AML-193 (cell line): ENCODE results near the gene COX14.
A peak's percentile ranks its signal among the peaks of the same experiment; 100 is the strongest.
"Not testable (repeated sequence)": the region's sequence is repeated elsewhere in the genome, so short reads cannot be mapped to it uniquely, and the experiment has no call there.

Experiments
- DNase-seq, 2 experiments: peaks; one replicate each; lab custom pipeline; 2025; lab: John Stamatoyannopoulos, UW

Gene COX14

GRCh38 chr12:50111693-50112455, at the start of gene COX14:
Gene COX14, plus strand, starts transcription at chr12:50112236. Its CDS starts 7,808 bp downstream, at chr12:50120044.
- peak; percentile 98 to 100 for DNase-seq

GRCh38 chr12:50062728-50063460, 49.1 kb upstream of the COX14 start:
- no peak for DNase-seq

GRCh38 chr12:50065726-50066310, 46.2 kb upstream of the COX14 start:
- no peak for DNase-seq

GRCh38 chr12:50066402-50066801, 45.6 kb upstream of the COX14 start:
- no peak for DNase-seq

DNA sequence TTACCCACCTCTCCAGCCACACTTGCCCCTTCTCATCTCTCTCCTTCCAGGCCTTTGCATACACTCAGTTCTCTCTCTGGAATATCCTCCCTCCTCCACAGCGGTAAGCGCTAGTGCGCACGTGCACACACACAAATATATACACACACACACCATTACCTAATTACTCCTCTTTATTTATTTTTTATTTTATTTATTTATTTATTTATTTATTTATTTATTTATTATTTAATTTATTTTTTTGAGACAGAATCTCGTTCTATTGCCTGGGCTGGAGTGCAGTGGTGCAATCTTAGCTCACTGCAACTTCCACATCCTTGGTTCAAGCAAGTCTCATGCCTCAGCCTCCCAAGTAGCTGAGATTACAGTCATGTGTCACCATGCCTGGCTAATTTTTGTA, 43.0 kb upstream of the COX14 start:
- no peak for DNase-seq

GRCh38 chr12:50069539-50069938, 42.5 kb upstream of the COX14 start:
- DNase-seq: no peak

- peak; percentile 67 to 78 for DNase-seq
Observed at GRCh38 chr12:50070314-50071060, 41.5 kb upstream of the COX14 start.

DNA sequence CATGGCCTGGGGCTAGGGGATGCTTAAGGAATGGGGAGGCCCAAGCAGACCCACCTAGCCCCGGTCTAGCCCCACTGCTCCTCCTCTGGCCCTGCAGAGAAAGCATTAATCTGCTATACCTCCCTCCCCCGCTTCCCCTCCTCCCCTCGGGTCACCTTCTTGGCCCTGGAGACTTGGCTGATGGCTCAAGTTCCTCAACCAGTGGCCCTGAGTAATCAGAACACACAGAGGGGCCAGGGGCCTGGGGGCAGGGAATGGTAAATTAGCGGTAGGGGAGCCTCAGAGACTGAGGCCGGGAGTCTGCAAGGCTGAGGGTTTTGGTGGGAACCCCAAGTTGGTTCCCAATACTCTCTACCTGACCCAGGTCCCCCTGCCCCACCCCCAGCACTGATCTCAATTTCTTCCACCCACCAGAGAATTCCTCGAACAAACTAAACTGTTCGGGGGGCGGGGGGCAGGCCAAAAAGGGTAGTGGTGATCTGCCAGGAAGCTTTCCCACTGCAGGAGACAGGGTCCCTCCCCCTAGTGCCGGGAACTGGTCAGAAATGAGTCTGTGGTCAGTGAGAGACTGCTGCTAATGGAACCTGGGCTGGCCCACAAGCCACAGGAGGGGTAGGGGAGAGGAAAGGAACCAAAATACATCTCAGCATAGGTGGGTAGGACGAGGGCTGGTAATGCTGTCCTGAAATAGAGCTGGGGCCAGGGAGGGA, 39.7 kb upstream of the COX14 start:
- DNase-seq: no peak

- no peak for DNase-seq
Observed at GRCh38 chr12:50073206-50073605, 38.8 kb upstream of the COX14 start.

- DNase-seq: no peak
Observed at GRCh38 chr12:50073712-50074111, 38.3 kb upstream of the COX14 start.

- peak; percentile 68 to 69 for DNase-seq
Observed at GRCh38 chr12:50074936-50075807, 36.9 kb upstream of the COX14 start.

GRCh38 chr12:50075808-50076170, 36.2 kb upstream of the COX14 start:
- no peak for DNase-seq

- no peak for DNase-seq
Observed at GRCh38 chr12:50077099-50077498, 34.9 kb upstream of the COX14 start.

- no peak for DNase-seq
Observed at GRCh38 chr12:50078281-50078680, 33.8 kb upstream of the COX14 start.

DNA sequence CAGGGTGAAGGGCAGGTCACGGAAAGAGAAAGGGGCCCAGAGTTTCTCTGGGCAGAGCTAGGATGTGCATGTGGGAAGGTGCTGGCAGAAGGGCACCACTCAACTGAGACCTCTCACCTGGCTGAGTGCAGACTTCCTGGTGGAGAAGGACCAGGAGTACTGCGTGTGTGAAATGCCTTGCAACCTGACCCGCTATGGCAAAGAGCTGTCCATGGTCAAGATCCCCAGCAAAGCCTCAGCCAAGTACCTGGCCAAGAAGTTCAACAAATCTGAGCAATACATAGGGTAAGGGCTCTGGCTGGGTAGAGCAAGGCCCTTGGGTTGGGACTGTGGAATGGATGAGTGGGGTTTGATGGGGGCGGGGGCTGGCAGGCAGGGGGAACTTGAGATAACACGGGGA, 32.3 kb upstream of the COX14 start:
- DNase-seq: no peak

DNA sequence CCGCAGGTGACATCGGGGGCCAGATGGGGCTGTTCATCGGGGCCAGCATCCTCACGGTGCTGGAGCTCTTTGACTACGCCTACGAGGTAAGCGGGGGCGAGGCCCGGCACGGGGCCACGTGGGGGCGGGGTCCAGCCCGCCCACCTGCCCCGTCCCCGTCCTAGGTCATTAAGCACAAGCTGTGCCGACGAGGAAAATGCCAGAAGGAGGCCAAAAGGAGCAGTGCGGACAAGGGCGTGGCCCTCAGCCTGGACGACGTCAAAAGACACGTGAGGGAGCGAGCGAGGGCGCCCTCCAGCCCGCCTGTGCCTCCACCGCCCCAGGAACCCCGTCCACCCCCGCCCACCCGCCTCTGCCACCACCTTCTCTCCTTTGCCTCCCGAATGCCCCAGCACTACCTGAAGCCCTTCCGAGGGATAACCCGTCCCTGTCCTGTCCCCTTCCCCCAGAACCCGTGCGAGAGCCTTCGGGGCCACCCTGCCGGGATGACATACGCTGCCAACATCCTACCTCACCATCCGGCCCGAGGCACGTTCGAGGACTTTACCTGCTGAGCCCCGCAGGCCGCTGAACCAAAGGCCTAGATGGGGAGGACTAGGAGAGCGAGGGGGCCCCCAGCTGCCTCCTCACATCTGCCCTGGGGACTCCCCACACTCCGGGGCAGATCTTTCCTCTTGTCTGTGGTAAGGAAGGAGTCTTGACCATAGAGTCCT, 30.8 kb upstream of the COX14 start:
- DNase-seq: no peak

- no peak for DNase-seq
Observed at GRCh38 chr12:50082644-50083043, 29.4 kb upstream of the COX14 start.

GRCh38 chr12:50083301-50083700, 28.7 kb upstream of the COX14 start:
- no peak for DNase-seq

DNA sequence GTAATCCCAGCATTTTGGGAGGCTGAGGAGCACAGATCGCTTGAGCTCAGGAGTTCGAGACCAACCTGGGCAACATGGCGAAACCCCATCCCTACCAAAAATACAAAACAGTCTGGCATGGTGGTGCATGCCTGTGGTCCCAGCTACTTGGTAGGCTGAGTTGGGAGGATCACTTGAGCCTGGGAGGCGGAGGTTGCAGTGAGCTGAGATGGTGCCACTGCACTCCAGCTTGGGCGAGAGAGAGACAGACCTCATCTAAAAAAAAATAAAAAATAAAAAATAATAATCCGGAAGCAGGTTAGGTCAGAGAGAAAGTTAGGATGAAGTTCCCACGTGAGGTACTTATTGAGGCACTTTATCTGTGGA, 27.6 kb upstream of the COX14 start:
- DNase-seq: not testable (repeated sequence)
